GM19240 (cell line): ENCODE results near the gene IFT122.

Experiments used
- DNase-seq: peaks from one replicate; pipeline ENCODE4 v3.0.0; 2011; ENCODE audit warnings: low spot score; ENCODE audit not compliant: insufficient read length

Gene IFT122

DNA sequence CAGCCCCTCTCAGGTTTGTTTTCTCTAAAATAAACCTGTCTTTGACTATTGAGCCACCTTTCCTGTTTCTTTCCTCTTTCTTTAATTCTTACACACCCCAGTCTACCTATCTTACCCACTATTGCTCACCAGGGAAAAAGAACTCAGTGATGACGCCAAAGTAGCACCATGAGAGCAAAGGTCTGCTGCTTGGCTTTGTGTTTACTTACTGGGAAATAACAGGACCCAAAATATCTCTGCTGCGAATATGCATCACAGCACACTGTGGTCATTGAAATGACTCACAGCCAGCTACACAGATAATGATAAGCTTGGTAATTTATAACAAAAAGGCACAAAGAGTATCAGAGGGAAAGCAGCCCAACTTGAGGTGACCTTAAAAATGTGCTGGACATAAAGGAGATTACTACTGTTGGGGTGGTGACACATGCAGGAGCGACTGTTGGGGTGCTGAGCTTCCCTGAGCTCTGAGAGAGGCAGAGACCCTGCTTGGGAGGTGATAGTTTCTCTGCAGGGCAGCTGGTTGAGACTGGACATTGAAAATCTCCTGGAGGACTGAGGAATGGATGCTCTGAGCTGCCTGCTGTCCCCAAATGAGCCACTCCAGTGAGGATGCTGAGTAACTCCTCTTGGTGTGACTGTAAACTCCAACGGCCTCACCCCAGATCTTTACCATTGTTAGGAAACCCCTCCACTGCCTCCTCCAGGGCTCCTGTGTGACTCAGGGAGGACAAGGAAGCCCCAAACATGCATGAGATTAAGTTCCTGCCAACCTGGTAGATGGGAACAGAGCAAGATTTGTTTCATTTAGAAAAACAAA lies 26.1 kb upstream of the IFT122 start:
- DNase-seq, result peak; percentile 36

DNA sequence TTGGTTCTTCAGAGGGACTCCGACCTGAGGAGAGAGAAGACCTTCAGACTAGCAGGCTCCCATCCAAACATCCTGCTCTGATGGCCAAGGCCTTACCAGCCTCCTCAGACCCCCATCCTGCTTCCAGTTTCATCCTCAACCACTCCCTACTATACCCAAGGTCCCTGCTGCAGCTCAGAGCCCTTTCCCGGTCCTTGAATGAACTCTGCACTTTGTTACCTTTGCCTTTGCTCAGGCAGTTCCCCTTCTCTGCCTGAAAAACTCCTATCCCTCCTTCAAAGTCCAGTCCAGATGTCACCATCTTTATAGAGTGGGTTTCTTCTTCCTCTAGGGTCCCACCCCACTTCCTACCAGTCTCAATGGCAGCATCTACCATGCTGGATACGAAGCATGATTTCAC lies 24.6 kb upstream of the IFT122 start:
- DNase-seq, result no peak

DNA sequence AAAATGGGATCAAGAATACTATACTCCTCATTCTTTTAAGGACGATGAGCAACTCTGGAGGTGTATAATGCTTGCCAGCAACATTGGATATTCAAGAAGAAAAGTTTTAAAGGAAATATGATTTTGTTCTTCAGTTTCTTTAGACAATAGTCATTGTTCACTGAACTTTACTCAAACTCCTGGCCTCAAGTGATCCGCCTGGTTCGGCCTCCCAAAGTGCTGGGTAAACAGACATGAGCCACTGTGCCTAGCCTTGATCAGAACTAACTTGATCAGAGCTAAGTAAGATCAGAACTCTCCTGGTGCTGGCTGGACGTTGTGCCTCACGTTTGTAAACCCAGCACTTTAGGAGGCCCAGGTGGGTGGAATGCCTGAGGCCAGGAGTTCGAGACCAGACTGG lies 24.2 kb upstream of the IFT122 start:
- DNase-seq, result no peak

DNA sequence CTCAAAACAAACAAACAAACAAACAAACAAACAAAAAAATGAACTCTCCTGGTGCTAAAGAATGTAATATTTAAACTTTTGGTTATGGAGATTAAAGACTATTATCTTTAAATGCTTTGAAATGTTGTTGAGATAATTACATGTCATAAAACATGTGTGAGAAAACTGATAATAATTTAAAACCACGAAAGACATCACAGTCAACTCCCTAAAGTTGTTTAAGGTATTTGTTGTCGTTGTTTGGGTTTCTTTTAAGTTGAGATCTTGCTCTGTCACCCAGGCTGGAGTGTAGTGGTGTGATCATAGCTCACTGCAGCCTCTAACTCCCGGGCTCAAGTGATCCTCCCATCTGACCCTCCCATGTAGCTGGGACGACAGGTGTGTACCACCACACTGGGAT lies 23.6 kb upstream of the IFT122 start:
- DNase-seq, result no peak

DNA sequence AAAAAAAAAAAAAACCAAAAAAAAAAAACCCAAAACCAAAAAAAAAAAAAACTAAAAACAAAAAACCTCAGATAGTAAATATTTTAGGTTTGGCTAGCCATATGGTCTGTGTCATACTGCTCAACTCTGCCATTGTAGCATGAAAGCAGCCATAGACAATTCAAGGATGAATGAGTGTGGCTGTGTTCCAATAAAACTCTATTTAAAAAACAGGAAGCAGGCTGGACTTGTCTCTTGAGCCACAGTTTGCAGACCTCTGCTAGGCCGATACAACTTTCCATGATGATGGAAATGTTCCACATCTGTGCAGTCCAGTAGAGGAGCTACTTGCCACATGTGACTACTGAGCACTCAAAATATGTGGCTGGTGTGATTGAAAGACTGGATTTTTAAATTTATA lies 22.7 kb upstream of the IFT122 start:
- DNase-seq, result no peak

DNA sequence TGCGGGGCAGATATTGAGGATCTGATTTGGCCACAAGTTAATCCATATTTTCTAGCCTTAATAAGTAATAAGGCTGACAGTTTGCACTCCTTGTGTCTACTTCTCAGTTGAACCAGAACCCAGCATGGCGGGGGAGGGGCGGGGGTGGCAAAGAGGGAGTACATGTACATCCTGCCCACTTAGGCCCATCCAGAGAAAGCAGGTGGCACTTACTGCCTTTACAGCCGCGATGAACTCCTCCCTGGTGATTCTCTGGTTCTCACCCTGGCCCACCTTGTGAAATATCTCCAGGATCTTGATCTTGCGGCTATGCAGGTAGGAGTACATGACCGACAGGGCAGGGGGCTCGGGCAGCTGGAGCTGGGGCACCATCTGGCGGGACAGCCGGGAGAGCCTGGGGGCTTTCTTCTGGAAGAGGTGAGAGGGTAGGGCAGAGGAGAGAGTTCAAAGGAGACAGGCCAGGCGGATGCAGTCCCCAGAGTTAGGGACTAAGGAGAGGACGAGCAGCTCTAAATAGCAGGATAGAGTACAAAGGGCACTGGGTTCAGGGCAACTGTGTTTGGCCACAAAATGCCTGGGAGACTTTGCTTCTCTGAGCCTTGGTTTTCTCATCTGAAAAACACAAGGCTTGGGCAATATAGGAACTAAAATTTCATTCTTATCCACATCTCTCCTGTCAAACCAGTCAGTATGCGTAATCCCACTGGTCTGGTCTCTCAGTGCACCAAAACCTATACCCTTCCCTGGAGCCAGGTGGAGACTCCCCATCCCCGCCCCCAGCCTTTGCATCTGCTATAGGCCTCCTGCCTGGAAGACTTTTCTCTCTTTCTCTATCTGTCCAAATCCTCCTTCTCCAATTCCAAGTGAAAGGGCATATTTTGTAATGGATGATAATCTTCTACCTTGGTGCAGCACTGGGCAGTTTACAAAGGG lies 21.7 kb upstream of the IFT122 start:
- no peak for DNase-seq

DNA sequence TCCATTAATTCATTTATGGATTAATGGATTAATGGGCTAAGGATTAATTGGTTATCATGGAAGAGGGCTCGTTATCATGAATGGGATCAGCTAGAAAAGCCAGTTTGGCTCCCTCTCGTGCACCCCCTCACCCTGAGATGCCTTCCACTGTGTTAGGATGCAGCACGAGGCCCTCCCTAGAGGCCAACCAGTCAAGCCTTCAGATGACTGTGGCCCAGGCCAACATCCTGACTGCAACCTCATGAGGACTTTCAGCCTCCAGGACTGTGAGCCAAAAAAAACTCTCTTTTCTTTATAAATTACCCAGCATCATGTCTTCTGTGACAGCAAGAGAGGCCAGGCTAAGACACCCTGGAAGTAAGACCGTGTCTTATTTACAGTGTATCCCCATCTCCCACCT lies 20.5 kb upstream of the IFT122 start:
- no peak for DNase-seq

DNA sequence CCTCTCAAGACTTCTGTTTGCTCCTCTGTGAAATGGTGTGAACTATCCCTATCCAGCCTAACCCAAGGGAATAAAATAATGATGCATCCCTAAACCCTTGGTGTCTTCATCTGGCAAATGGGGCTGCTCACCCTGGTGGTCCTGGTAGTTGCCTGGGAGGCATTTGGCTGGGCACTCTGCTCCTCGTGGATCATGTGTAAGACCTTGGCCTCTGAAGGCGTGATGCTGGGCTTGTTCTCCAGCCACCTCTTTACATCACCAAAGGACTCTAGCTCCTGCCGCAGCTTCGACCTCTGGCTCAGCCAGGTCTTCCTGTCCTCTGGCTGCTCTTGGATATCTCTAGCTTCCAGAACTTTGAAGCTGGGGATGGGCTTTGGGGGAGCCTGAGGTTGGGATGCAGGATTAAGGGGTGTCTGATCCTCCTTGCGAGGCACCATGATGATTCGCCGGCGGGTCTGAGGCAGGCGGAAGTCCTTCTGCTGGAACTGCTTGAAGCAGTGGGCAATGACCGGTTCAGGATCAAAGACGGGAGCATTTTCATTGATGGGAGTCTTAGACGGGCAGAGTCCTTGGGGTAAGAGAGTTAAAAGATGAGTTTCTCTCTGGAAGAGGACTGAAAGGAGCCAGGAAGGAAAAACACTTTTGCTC lies 18.7 kb upstream of the IFT122 start:
- DNase-seq, result no peak

DNA sequence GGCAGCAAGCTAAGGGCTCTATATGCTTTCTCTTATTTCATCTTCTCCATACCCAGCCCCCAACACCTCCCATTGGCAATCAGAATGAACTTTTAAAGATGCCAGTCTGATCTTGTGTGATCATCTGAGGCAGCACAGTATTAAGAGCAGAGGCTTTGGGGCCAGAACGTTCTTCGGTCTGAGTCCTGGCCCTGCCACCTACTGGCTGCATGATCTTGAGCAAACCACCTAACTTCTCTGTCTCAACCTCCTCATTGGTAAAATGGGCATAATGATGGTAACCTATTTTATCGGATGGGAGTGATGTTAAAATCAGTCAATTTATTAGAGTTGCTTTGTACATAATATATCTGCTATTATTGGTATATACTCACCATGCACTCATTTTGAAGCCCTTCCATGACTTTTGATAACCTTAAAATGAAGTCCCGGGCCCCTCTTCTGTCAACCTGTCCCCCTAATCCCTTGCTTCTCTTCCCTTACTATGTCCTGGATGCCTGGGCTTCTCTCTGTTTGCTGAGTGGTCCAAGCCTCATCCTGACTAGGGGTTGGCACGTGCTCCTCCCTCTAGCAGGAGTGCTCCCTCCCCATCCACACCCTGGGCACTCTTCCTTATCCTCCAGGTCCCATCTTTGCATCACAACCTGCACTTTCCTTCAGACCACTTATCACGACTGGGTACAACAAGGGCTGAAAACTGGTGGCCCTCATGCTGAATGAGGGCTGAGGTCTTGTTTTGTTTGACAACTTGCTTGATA lies 17.9 kb upstream of the IFT122 start:
- DNase-seq, result no peak

DNA sequence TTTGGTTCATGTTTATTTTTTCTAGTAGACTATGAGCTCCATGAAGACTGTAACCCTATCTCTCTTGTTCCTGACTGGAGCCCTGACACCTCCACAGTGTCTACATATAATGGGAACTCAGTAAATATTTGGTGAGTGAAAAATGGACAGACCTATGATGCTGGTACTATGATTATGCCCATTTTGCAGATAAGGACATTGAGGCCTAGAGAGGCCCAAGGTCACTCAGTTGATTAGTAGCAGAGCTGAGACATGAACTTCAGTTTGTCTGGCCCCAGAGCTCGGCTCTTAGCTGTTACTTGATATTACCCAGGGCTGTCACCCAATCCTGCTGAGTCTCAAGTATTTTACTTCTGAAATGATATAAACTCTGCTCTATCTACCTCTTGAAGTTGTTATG lies 17.1 kb upstream of the IFT122 start:
- DNase-seq, result no peak

DNA sequence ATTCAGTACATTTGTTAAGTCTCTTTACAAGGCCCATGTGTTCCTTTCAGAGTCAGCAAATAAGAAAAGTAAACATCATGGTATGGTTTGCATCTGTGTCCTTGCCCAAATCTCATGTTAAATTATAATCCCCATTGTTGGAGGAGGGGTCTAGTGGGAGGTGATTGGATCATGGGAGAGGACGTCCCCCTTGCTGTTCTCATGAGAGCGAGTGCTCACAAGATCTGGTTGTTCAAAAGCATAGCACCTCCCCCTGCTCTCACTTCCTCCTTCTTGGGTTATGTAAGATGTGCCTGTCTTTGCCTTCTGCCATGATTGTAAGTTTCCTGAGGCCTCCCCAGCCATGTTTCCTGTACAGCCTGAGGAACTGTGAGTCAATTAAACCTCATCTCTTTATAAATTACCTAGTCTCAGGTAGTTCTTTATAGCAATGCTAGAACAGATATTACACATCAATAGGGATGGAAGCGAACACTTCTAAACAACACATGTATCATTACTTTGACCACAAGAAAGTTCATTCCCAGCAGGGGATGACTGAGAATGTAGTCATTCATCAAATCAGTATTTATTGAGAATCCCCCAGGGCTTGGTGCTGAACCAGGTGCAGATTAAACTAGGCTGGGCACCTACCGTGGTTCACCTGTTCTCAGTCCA lies 15.7 kb upstream of the IFT122 start:
- peak; percentile 24 for DNase-seq

DNA sequence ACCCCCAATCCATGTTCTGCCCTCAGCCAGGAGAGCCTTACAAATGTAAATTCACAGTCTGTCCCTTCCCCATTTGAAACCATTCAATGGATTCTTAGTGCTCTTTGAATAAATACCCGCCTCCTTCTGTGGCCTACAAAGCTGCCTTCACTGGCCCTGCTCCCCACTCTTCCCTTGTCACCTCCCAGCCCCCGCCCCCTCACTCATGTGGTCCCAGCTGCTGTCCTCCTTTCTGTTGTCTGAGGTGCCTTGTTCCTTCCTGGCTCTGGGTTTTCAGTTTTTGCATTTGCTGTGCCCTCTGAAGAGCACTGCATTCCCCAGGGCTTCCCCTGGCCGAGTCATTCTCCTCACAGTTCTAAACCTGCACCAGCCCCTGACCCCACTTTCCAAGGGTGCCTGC lies 14.8 kb upstream of the IFT122 start:
- DNase-seq, result no peak

DNA sequence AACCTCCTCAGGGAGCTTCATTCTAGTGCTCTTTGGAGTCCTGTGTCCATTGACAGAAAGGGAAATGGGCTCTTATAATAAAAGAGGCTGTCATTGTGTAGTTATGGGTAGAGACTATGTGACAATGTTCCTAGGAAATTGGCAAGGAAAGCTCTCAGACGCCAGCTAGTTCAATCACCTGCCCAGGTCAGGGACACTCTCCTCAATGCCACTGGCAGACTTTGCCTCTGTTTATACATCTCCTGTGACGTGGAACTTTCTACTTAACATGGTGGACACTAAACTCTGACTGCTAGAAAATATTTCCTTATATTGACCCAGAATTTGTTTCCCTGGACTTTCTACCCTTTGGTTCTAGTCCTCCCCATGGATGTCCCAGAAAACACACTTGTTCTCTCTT lies 14.4 kb upstream of the IFT122 start:
- no peak for DNase-seq

DNA sequence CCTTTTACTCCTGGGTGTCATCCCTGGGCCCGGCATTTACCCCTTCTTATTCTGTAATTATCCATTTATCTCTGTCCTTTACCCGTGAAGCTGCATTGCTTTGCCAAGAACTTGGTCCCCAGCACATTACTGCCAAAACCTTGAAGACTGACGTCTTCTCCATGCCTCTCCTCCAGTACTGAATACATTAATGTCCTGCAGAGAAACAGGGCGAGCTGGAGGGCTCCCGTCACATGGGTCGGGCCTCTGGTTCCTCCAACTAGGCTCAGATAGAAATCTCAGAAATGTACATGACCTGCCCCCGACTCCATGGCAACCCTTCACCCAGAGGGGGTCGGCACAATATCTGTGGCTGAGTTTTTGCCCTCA lies 12.0 kb upstream of the IFT122 start:
- DNase-seq, result no peak

DNA sequence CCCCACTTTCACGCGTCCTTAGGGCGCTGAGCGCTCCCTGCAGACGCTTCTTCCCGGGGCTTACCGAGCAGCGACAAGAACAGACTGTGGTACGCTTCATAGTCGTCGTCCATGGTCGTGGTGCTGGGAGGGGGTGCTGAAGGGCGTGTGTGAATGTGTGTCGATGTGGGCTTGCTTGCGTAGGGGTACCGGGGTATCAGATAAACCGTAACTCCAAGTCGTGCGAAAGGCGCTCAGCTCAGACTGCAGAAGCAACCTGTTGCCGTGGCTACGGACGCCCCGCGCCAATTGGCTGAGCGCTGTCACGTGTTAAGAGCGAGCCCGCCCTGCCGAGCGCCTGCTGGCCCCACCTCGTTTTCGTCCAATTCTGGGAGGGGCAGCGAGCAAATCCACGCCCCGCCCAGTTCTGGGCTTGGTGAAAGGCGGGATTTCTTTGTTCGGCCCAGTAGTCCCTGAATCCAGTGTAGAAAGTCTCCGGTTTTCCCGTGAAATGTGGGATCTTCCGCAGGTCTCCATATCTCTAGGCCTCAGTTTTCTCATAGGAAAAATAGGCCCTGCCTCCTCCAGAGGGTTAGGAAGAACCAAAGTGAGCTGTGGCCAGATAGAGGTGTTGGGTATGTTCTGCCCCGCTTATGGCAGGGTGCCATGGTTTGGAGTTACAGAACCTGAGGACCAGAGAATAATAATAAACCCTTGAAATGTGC lies 11.5 kb upstream of the IFT122 start, which contains the start of gene EFCAB12:
EFCAB12 (minus strand) TSS at position 261 of the 704 bp plus-strand sequence; CDS start at position 113, 148 bp downstream.
- peak; percentile 54 for DNase-seq

DNA sequence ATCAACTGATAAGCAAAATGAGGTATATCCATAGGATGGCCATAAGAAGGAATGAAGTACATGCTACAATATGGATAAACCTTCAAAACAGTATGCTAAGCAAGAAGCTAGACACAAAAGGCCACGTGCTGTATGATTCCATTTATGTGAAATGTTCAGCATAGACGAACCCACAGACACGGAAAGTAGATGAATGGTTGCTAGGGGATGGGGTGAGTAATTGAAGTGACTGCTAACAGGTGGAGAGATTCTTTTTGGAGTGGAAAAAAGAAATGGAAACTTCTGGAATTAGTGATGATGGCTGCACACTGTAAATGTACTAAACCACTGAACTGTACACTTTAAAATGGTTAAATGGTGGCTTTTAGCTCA lies 11.0 kb upstream of the IFT122 start:
- DNase-seq, result no peak

DNA sequence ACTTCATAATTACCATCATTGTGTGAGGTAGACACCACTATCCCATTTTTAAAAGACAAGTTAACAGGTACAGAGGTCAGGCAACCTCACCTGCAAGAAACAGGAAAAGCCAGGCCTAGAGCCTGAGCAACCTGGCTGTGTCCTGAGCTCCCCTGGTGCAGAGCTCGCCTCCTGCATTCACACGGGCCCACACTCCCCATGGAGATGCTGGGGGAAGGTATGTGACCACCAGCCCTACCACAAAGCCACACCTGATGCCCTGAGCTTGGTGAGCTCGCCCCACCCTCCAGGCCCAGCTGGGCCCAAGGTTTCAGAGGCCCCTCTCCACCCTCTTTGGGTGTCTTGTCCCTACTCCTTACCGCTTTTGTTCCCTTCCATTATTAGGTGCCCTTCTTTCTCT lies 10.4 kb upstream of the IFT122 start:
- DNase-seq, result no peak

DNA sequence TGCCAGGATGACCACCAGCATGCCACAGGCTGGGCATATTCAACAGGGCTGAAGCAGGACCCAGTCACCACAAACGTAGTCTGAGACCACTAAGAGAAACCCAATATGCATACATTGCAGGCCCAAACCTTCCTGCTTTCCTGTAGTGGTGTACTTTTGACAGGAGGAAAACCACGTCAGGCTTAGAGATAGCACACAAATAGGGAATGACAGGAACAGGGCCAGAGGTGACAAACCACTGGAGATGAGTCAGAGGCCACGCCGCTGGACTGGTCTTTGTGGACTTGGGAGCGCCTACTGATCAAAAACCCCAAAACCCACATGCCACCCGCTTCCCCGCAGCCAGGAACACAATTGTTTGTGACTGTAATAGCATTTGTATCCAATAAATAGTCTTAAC lies 8.0 kb upstream of the IFT122 start:
- DNase-seq, result no peak

DNA sequence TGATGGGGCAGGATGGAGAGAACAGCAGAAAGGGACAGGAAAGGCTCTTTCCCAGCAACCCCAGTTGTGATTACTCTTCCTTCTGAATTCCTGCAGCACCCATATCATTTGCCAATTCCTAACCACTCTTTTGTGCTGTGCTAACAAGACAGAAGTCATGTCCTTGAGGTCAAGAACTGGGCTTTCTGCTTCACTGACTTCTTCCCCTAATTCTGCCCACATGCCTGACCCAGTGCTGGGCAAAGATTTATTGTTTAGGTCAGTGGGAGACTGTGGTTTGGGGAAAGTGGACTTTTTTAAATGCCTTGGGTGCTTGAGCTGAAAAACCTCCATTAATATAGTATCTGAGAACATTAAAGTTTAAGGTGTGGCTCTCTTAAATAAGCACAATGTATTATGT lies 7.4 kb upstream of the IFT122 start:
- DNase-seq, result no peak

DNA sequence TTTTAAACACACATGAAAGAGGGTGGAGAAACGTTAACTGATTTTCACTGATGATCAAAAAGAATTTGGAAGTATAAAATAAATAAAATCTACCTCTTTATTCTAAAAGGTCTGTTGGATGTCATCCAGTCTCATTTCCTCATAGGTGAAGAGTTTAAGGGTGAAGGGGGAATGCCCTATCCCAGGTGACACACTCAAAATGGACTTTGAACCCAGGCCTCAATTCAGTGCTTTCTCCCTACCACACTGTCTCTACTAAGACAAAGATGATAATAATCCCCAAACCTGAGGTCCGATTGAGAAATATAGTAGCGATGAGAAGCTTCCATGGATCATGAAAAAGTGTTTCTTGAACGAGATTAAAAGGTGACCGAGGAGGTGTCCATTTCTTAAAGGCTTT lies 6.5 kb upstream of the IFT122 start:
- no peak for DNase-seq
